H1 (cell line): ENCODE measurements around the gene CPA1. TPM values are rescaled to one million over a fixed set of nuclear protein-coding genes. Genes with fewer than 3 reads are reported as not detected.
"Not testable (repeated sequence)": the region's sequence is repeated elsewhere in the genome, so short reads cannot be mapped to it uniquely, and the experiment has no call there.

Experiments
- CTCF ChIA-PET: fragments of 300-600 bp; sonication (Branson Sonifier 250); formaldehyde crosslinking; loops from one replicate; lab custom pipeline; 2021; ENCODE audit not compliant: partially characterized antibody; lab: Charles Lee
- POLR2A ChIA-PET: fragments of 300-600 bp; sonication (Branson Sonifier 250); formaldehyde crosslinking; loops from one replicate; lab custom pipeline; 2021; ENCODE audit warnings: inconsistent platforms; ENCODE audit not compliant: partially characterized antibody; lab: Charles Lee
- DNase-seq, 2 experiments: peaks; one replicate each; pipeline versions ENCODE4 v3.0.0 to v3.0.0-alpha.2; 2010 to 2022; ENCODE audit warnings: low spot score in 2 of 2, low read depth in 1 of 2, mixed read lengths in 1 of 2
- FAIRE-seq: peaks from 2 replicates; lab custom pipeline; 2011; peaks lifted over from hg19 to GRCh38; lab: Jason Lieb, UNC
- H2AFZ ChIP-seq: 2 replicates; pipeline ENCODE4 v1.8.1; 2012; ENCODE audit warnings: low read length, inconsistent platforms
- H2AK5ac ChIP-seq: 2 replicates; pipeline ENCODE4 v1.6.1; 2013; ENCODE audit warnings: low read depth, low read length
- H2BK120ac ChIP-seq: replicated peaks from 2 replicates; pipeline ENCODE3; 2013; ENCODE audit warnings: low read depth, low read length, inconsistent platforms
- H2BK12ac ChIP-seq: 2 replicates; pipeline ENCODE4 v1.6.1; 2013; ENCODE audit warnings: low read depth, low read length
- H2BK15ac ChIP-seq: 2 replicates; pipeline ENCODE4 v1.6.1; 2013; ENCODE audit warnings: low read length
- H2BK20ac ChIP-seq: 2 replicates; pipeline ENCODE4 v1.6.1; 2013; ENCODE audit warnings: low read length
- H2BK5ac ChIP-seq: 2 replicates; pipeline ENCODE4 v1.6.1; 2013; ENCODE audit warnings: low read depth, low read length
- H3K14ac ChIP-seq: 2 replicates; pipeline ENCODE4 v1.6.1; 2013; ENCODE audit warnings: inconsistent platforms; ENCODE audit not compliant: insufficient read length
- H3K18ac ChIP-seq: 2 replicates; pipeline ENCODE4 v1.6.1; 2013; ENCODE audit warnings: low read length; ENCODE audit errors: extremely low read depth
- H3K23ac ChIP-seq: 2 replicates; pipeline ENCODE4 v1.6.1; 2013; ENCODE audit warnings: inconsistent platforms; ENCODE audit not compliant: insufficient read length
- H3K23me2 ChIP-seq: 2 replicates; pipeline ENCODE4 v1.6.1; 2013; ENCODE audit warnings: low read depth, low read length
- H3K27ac ChIP-seq: 2 replicates; pipeline ENCODE4 v1.6.1; 2011; ENCODE audit warnings: low read depth, low read length, inconsistent platforms
- H3K27me3 ChIP-seq, 4 experiments: replicated peaks in 1 of 4; 1 replicate in 1 of 4; 2 replicates in 3 of 4; pipeline versions ENCODE4 v1.6.1 to v1.8.1; 2011 to 2013; ENCODE audit warnings: low read length in 3 of 4, mild to moderate bottlenecking in 3 of 4, inconsistent platforms in 2 of 4, mixed read lengths in 2 of 4, moderate library complexity in 1 of 4; ENCODE audit not compliant: control insufficient read depth in 3 of 4, insufficient read depth in 3 of 4; ENCODE audit errors: extremely low read depth in 1 of 4
- H3K36me3 ChIP-seq, 4 experiments: 2 replicates each; pipeline versions ENCODE4 v1.6.1 to v1.8.1; 2011 to 2013; ENCODE audit warnings: mild to moderate bottlenecking in 4 of 4, low read length in 3 of 4, moderate library complexity in 2 of 4, control low read depth in 1 of 4, inconsistent platforms in 1 of 4; ENCODE audit not compliant: insufficient read depth in 4 of 4, control insufficient read depth in 2 of 4
- H3K4ac ChIP-seq: replicated peaks from 2 replicates; pipeline ENCODE3; 2013; ENCODE audit warnings: low read length, low read depth, mixed read lengths, inconsistent platforms; ENCODE audit not compliant: insufficient read length
- H3K4me1 ChIP-seq, 4 experiments: replicated peaks in 1 of 4; 1 replicate in 1 of 4; 2 replicates in 3 of 4; pipeline versions ENCODE4 v1.6.1 to v1.8.1; 2011 to 2013; ENCODE audit warnings: low read length in 3 of 4, inconsistent platforms in 2 of 4, mixed read lengths in 1 of 4; ENCODE audit not compliant: insufficient read depth in 4 of 4, control insufficient read depth in 3 of 4
- H3K4me2 ChIP-seq, 2 experiments: 2 replicates each; pipeline versions ENCODE4 v1.6.1 to v1.8.1; 2011 to 2013; ENCODE audit warnings: low read depth in 2 of 2, low read length in 2 of 2, control low read depth in 1 of 2, inconsistent platforms in 1 of 2, mild to moderate bottlenecking in 1 of 2; ENCODE audit not compliant: insufficient read depth in 1 of 2
- H3K4me3 ChIP-seq, 4 experiments: fragments of 200-600, 300-600 bp in 1 of 4; sonication (generic), shearing (Covaris generic), sonication (Bioruptor Twin) in 1 of 4; 2 replicates each; pipeline versions ENCODE4 v1.5.1 to v1.8.1; 2011 to 2016; ENCODE audit warnings: low read length in 4 of 4, low read depth in 3 of 4, control low read depth in 2 of 4, inconsistent platforms in 2 of 4, mild to moderate bottlenecking in 2 of 4, mixed read lengths in 1 of 4, moderate library complexity in 1 of 4; ENCODE audit not compliant: insufficient read depth in 2 of 4; ENCODE audit errors: extremely low read depth in 1 of 4
- H3K56ac ChIP-seq: replicated peaks from 2 replicates; pipeline ENCODE3; 2013; ENCODE audit warnings: low read depth, mild to moderate bottlenecking, mixed read lengths, low read length, inconsistent platforms; ENCODE audit not compliant: insufficient read length
- H3K79me1 ChIP-seq: 2 replicates; pipeline ENCODE4 v1.6.1; 2013; ENCODE audit warnings: low read depth, low read length, control low read depth
- H3K79me2 ChIP-seq, 2 experiments: 2 replicates each; pipeline versions ENCODE4 v1.6.1 to v1.8.1; 2012 to 2013; ENCODE audit warnings: low read length in 2 of 2, mild to moderate bottlenecking in 2 of 2, inconsistent platforms in 1 of 2; ENCODE audit not compliant: insufficient read depth in 2 of 2, control insufficient read depth in 1 of 2
- H3K9ac ChIP-seq, 4 experiments: replicated peaks in 1 of 4; 1 replicate in 1 of 4; 2 replicates in 3 of 4; pipeline versions ENCODE4 v1.6.1 to v1.8.1; 2011 to 2013; ENCODE audit warnings: low read depth in 3 of 4, low read length in 3 of 4, control low read depth in 2 of 4, mild to moderate bottlenecking in 2 of 4, moderate library complexity in 2 of 4, inconsistent platforms in 1 of 4; ENCODE audit errors: extremely low read depth in 1 of 4
- H3K9me3 ChIP-seq, 2 experiments: 2 replicates each; pipeline versions ENCODE4 v1.6.1 to v1.8.1; 2012 to 2013; ENCODE audit warnings: mild to moderate bottlenecking in 2 of 2, moderate library complexity in 2 of 2, control low read depth in 1 of 2, inconsistent platforms in 1 of 2, low read depth in 1 of 2, low read length in 1 of 2, mixed read lengths in 1 of 2; ENCODE audit not compliant: insufficient read depth in 2 of 2
- H4K20me1 ChIP-seq, 2 experiments: replicated peaks in 1 of 2; 2 replicates each; pipeline versions ENCODE3 to v1.8.1; 2011 to 2013; ENCODE audit warnings: inconsistent platforms in 2 of 2, low read length in 2 of 2, mild to moderate bottlenecking in 1 of 2; ENCODE audit not compliant: insufficient read depth in 2 of 2, control insufficient read depth in 1 of 2
- H4K5ac ChIP-seq: 2 replicates; pipeline ENCODE4 v1.6.1; 2013; ENCODE audit warnings: low read length, low read depth, mixed read lengths, inconsistent platforms; ENCODE audit not compliant: insufficient read length
- H4K8ac ChIP-seq: 2 replicates; pipeline ENCODE4 v1.8.0; 2013; ENCODE audit warnings: mild to moderate bottlenecking, moderate library complexity, low read length, inconsistent platforms; ENCODE audit not compliant: insufficient read depth; ENCODE audit errors: extremely low read depth
- H4K91ac ChIP-seq: replicated peaks from 2 replicates; pipeline ENCODE3; 2013; ENCODE audit warnings: low read length, mixed read lengths, inconsistent platforms; ENCODE audit not compliant: insufficient read length
- ASH2L ChIP-seq: fragments of 200-600, 300-600 bp; sonication (generic); IDR thresholded peaks from one replicate; pipeline ENCODE4 v1.7.1; 2017; ENCODE audit warnings: low read length
- EP300 ChIP-seq, 2 experiments: IDR thresholded peaks; 1 replicate in 1 of 2; 2 replicates in 1 of 2; pipeline ENCODE4 v1.6.1; 2011 to 2012; ENCODE audit warnings: low read depth in 2 of 2, low read length in 2 of 2, mild to moderate bottlenecking in 2 of 2, borderline replicate concordance in 1 of 2, inconsistent platforms in 1 of 2, moderate library complexity in 1 of 2
- KDM5A ChIP-seq: fragments of 200-600 bp; IDR thresholded peaks from 2 replicates; pipeline ENCODE4 v1.7.1; 2012; ENCODE audit warnings: mild to moderate bottlenecking, low read length, inconsistent platforms, mixed read lengths
- WGBS, 2 experiments: shearing (Covaris generic) in 1 of 2; methylation state at CpG; one replicate each; pipeline versions ENCODE4 v1.1.6 to v1.1.7; 2013 to 2015; ENCODE audit warnings: low lambda C conversion rate in 2 of 2, mixed read lengths in 2 of 2, inconsistent platforms in 1 of 2, low coverage in 1 of 2, missing lambda C conversion rate in 1 of 2; ENCODE audit not compliant: insufficient replicate concordance in 2 of 2, insufficient coverage in 1 of 2, insufficient read length in 1 of 2; ENCODE audit errors: extremely low coverage in 1 of 2, missing lambda C conversion rate in 1 of 2; 5-methylcytosine and 5-hydroxymethylcytosine counted together
- polyA plus RNA-seq, 7 experiments: library from polyadenylated mRNA; depleted of rRNA in 3 of 7; stranded (reverse) in 5 of 7; unstranded in 2 of 7; fragments of >200 nt in 5 of 7; fragments of 200-250 nt in 2 of 7; gene quantifications; 1 replicate in 5 of 7; 2 replicates in 1 of 7; 4 replicates in 1 of 7; pipeline versions ENCODE4 v1.2.1 to v1.2.3, GENCODE V29; 2011 to 2013; ENCODE audit warnings: missing spikeins in 2 of 7, mixed read lengths in 2 of 7
- total RNA-seq: library from RNA; stranded (reverse); fragmentation: NEBNext Ultra II Directional; extraction: Animal tissue kit (Norgen Biotek cat#: 25700); gene quantifications from 2 replicates; pipeline ENCODE4 v1.2.1, GENCODE V29; 2021

The CPA1 gene
- total and polyA plus RNA-seq, 2 of the 8 experiments (the other 6 are each of a cell fraction or from before 2014, with no cell fraction given) = not detected

DNA sequence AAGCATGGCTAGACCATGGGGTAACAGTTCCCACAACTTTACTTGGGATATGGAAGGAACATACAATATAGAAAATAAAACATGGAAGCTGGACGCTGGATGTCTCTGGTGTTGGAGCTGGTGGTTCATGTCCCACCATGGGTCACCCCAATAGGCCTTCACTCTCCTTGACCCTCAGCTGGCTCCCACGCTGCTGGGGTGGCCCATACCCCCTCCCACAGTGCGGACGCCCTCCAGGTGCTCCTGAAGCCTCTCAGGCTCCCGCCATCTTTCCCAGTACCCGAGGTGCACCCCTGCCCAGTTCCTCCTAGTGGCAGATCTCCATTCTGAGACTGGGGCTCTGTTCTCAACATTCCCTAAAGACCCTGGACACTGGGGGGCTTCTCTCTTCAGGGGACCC is 5.8 kb upstream of the CPA1 start (continued):
- TF ChIP-seq EP300 (IDR thresholded peaks at IDR 0.05; ENCODE audit: borderline replicate concordance in 1 of 2, low read depth in 2 of 2, low read length in 2 of 2) = no peak
- TF ChIP-seq KDM5A = no peak
- TF ChIP-seq ASH2L = no peak
- TF ChIP-seq, all 59 proteins: peak for 0

DNA sequence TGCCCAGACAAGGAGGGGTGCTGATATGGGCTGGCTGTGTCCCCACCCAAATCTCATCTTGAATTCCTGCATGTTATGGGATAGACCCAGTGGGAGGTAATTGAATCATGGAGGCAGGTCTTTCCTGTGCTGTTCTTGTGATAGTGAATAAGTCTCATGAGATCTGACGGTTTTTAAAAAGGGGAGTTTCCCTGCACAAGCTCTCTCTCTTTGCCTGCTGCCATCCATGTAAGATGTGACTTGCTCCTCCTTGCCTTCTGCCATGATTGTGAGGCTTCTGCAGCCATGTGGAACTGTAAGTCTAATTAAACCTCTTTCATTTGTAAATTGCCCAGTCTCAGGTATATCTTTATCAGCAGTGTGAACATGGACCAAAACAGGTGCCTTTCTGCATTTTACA is 3.8 kb upstream of the CPA1 start:
- Histone ChIP-seq H3K4me1 (peaks cover 0 to 10% (median 6%) of the 10 kb centered on the region in 4 experiments; a peak in 6 of 7 replicates), H3K9me3 (peaks cover 18% of the 10 kb centered on the region in 2 experiments)
- H3K79me2 ChIP-seq, H3K56ac ChIP-seq, H4K20me1 ChIP-seq, H2AK5ac ChIP-seq, H3K27me3 ChIP-seq, H2BK5ac ChIP-seq, H3K36me3 ChIP-seq, H3K27ac ChIP-seq, H4K91ac ChIP-seq, H3K4ac ChIP-seq, H3K18ac ChIP-seq, H3K14ac ChIP-seq, H2BK12ac ChIP-seq, DNase-seq, H4K5ac ChIP-seq, H3K9ac ChIP-seq, H4K8ac ChIP-seq, H2BK20ac ChIP-seq, H3K23me2 ChIP-seq, H3K79me1 ChIP-seq, H3K4me2 ChIP-seq, POLR2A ChIA-PET, H3K23ac ChIP-seq, H2BK15ac ChIP-seq, H3K4me3 ChIP-seq, H2AFZ ChIP-seq, H2BK120ac ChIP-seq, FAIRE-seq: not testable (repeated sequence)
- CTCF ChIA-PET = interaction anchor here (5.7 kb wide), 1 partner anchor 9 kb away, joined by 59 read pairs; no protein-coding TSS in a partner anchor
- 92% methylated on average over 1 of the region's 1 CpG; no CpG with 5 or more reads in 1 of the 2 experiments for WGBS, 2 experiments
